NCI-H1694 (cell line): Measurements from ENCODE around the gene CDV3.

Experiments
- DNase-seq: peaks from one replicate; lab custom pipeline; 2025; lab: John Stamatoyannopoulos, UW

Gene CDV3

DNA sequence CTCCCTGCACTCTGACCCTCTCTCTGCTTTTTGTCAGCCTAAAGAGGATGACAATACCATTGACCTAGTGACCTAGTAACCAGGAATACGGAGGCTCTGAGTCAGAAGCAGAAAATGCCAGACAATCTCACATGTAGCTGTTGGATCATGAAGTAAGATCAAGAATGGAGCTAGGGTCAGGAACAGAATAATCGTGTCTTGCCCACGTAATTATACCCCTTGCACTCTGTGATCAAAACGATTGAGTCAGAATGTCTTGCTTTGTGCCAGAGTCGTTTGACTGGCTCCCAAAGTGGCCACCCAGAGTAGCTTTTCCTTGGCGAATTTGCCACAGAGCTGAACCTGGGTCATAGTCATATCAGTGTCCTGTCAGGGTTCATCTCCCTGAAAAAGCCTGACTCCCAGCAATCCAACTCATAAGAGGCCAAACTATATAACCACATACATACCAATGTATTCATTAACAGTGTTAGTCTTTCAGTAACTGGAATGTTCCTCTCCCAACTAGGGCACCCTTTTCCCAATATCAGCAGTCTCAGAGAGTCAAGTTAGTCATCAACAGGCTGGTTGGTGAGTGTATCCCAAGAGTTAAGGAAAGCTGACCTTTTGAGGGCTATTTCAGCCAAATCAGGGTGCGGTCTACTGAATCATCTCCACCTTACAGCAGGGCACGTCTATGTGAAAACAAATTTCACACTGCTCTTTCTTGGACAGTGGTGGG lies 5.0 kb upstream of the CDV3 start:
- DNase-seq, result no peak

DNA sequence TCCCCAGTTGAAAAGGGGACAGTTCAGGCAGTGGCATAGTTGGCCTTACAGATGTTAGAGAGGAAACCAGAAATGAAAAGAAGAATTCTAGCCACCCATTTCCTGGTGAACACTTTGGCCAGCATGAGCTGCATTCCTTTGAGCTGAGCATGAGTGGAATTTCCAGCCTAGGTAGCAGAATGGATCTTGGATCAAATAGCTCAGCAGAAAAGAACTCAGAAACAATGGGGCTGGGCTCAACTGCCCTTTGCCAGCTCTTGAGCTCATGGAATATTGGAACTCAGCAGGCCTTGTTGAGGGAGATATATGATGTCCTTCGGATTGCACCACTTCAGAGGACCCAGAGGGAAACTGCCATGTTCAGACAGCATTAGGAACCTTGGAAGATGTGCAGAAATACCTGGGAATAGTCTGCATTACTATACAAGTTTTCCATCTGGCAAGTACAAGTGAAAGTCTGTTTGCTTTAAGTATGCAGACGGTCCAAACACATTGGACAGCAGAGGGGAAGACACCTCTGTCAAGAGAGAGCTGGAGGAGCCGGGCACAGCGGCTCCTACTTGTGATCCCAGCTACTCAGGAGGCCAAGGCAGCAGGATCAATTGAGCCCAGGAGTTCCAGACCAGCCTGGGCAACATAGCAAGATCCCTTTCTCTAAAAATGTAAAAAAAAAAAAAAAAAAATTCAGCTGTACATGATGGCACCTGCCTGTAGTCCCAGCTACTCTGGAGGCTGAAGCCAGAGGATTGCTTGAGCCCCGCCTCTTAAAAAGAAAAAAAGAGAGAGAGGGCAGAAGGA lies 3.1 kb upstream of the CDV3 start:
- DNase-seq, result no peak

DNA sequence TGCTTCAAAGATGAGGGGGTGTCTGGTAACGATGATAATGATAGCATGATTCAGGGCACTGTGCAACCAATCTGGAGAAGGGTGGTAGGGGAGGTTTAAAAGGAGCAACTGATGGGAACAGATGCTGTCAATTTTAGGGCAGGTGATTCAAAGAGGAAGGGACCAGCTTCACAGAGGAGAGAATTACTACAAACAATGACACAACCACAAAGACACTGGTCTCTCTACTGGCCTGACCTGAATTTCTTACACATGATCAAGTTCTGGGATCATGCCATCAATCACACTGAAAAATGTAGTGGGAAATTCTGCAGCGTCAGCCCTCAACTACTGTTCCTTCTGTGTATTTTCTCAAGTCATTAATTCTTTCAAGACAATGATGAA lies 2.6 kb upstream of the CDV3 start:
- no peak for DNase-seq

DNA sequence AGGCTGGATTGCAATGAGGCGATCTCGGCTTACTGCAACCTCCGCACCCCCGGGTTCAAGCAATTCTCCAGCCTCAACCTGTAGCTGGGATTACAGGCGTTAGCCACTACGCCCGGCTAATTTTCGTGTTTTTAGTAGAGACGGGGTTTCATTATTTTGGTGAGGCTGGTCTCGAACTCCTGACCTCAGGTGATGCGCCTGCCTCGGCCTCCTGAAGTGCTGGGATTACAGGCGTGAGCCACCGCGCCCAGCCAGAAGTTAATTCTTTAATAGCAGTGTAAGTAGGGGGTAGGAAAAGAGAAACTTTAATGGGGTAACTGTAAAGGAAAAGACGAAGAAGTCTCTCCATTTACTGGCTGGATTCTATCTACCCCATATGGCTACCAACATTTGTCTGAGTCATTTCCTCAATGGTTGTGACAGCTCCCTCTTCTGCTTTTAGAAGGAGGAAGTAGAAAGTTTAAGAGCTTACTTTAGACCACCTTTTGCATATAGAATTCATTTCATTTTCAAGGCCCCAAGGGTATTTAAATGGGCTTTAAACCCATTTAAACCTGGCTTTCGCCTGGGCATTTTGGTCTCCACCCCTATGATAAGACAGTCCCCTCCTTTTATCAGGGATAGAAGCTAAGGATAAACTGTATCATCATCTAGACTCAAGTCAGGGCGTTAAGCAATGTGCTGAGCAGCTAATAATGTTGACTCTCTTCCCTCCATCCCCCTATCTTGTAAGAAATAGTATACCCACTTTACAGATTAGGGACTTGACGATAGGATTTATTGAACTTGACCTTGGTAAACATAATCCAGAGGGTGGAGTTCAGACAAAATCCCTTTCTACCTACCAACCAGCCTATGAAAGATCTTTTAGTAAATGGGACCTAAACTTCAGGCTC lies 1.1 kb upstream of the CDV3 start:
- DNase-seq, result no peak

DNA sequence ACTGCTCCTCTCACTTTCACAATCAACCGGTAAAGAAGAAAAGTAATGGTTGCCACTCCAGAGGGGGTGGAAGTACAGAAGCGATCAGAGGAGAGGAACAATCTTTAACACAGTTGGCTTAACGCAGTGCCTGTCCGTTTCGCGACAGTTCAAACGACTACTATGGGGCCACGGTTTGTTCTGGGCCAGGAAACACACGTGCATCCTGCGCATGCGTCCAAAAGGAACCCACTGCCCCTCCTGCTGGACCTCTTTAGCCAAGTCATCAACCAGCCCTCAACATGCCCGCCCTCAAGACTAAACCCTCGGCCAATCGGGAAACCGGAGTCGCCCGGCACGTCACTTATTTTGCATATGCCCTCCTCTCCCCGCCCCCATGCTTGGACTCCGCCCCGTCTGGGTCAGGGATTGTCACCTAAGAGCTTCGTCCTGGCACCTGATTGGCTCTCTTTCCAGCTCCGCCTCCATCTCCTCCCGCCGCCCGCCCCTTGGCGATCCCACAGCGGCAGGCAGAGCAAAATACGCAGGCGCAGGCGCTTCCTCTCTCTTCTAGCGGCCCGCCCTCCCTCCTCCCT lies 345 bp upstream of the CDV3 start:
- no peak for DNase-seq

DNA sequence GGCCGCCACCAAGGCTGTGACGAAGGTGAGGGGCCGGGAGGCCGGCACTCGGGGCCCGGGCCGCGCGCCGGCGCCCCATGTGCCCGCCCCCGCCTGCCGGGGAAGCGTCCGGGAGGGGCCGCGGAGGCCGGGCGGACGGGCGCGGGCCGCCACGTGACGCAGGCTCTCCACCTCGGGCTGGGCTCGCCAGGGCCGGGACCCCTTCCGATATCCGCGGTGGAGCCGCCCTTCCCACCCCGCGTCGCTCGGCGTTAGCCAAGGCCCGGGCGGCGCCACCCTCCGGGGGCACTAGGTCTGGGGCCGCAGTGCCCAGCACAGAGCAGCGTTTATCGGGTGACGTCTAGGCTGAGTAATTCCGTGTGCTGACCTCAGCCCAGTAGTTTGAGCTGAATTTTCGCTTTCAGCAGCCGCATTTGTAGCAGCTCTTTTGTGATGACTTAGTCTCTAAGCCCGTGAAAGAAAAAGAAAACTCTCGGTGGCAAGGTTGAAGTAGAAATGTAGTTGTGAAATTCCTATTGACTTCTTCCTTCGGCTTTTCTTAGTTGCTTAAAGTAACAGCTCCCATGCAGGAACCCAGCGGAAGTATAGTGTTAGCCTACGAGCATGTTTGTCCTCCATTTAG lies 885 bp downstream of the CDV3 start:
- DNase-seq, result no peak

DNA sequence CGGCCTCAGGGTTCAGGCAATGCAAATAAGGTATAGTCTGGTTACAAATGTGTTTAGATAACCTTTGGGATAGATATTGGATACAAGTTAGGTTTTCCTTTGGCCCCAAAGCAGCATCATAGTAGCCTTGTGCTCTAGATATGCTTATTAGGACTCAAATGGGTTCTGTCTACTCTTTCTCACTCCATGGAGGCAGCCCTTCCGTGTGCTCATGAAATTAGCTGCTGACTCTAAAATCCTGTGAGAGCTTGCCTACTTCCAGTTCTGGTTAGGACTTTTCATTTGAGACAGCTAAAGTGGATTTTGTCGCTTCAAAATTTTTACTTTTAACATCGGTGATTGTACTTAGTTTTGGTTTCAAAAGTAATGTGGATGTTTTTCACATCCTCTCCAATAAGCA lies 1.6 kb downstream of the CDV3 start:
- no peak for DNase-seq

DNA sequence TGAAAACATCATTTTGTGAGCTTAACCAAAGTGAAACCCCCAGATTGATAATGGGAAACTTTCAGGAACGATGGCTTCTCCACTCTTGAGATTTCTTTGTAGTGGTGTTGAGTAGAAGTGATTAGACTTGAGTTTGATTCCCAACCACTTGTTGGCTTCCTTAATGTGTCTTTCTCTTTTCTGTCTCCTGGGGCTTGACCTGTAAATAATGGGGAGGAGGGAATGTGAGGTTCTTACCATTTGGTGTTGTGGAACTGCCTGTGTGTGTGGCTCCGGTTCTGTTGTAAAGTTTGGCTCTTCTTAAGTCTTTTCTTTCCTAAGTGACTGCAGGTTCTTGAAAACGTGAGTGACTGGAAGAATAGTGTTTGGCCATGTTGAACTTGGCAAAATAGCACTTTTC lies 2.7 kb downstream of the CDV3 start:
- DNase-seq, result no peak

DNA sequence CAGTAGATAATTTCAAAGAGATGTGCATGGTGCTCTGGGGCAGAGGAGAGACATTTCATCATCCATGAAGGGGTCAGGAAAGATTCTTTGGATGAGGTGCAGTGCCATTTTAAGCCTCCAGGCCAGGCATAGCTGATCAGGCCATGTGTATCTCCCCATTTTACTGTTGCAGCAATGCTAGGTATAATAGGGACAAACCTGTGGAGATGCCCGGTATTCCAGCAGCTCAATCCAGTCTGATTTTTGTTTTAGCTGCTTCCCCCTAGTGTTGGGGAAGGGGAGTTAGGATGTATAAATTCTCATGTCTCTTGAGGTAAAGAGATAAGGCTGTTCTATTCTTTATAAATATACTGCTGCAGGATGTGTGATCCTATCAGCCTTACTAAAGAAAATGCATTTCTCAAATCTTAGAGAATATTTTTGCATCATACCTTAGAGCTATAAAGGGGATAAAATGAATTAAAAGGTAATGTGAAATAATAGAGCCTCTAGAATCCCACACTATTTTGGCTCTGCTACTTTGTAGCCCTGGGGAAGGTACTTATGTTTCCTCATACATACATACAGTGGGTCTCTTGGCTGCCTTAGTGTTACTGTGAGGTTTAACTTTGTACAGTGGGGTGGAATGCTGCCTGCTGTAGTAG lies 5.2 kb downstream of the CDV3 start:
- DNase-seq, result no peak

DNA sequence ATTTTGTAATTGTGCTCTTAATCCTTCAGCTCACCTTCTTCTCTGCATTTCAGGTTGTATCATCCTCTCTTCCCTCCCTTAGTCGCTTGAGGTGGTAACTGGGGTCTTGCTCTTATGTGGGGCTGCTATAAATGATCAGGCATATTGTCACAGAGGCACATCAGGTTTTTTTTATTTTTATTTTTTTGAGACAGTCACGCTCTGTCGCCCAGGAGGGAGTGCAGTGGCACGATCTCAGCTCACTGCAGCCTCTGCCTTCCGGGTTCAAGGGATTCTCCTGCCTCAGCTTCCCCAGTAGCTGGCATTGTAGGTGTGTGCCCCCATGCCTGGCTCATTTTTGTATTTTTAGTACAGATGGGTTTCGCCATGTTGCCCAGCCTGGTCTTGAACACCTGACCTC lies 9.9 kb downstream of the CDV3 start:
- no peak for DNase-seq

DNA sequence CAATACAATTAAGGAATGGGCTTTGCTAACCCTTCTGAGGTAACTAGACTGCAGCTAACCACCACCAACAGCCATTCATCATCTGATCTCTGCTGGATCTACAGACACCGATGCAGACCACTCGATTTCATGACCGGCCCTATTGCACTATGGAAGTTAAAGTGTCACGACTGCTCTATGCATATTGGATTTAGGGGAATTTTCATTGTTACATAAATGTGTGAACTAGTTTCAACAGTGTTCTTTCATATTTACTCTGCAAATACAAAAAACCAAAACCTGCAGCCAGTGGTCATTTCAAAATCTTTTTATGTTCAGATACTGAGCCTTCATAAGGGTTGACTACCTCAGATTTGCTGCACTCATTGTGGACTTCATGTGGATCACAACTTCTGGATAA lies 14.5 kb downstream of the CDV3 start:
- DNase-seq, result no peak

DNA sequence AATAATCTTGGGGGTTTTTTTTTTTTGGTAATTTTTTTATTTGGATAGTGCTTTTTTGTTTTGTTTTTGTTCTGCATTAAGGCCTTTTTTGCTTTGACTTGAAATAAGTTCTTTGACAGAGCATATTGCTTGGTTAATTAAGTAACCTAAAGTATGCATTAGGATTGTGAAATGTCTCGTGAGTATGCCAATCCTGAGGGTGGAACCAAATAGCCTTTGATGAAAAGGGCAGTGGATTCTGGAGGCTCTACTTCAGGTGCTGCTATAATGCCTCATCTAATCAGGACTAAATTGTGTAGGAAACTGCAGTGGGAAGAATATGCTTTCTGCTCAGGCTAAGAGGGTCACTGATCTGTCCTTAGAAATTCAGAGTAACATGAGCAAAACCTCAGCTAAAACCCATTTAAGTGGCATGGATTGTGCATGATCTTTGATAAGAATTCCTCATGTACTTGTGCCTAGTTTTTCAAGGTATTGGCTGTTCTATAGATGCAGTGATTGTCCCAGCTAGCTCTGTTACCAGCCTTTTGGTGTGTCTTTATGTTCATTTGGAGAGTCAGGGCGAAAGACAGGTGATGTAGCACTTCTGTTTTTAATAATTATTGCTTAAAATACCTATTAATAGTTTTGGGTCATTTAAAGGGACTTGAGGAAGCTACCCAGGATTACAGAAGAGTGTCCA lies 15.4 kb downstream of the CDV3 start:
- DNase-seq, result no peak

DNA sequence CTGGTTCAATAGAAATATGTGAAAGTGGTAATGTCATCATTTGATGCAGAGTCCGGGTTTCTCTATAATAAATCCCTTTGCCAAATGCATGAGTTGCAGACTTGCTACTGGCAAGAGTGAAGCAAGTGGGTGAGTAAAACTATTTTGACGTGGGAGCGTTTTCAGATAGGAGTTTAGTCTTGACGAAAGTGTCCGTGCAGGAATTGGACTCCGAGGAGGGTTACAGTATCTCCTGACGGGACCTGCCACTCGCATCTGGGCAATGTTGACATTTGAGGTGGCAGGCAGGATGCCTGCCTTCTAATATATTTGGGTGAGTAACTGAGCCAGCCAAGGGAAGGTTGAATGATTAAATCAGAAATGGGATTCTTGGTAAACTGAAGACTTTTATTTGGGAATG lies 16.0 kb downstream of the CDV3 start:
- DNase-seq, result no peak

DNA sequence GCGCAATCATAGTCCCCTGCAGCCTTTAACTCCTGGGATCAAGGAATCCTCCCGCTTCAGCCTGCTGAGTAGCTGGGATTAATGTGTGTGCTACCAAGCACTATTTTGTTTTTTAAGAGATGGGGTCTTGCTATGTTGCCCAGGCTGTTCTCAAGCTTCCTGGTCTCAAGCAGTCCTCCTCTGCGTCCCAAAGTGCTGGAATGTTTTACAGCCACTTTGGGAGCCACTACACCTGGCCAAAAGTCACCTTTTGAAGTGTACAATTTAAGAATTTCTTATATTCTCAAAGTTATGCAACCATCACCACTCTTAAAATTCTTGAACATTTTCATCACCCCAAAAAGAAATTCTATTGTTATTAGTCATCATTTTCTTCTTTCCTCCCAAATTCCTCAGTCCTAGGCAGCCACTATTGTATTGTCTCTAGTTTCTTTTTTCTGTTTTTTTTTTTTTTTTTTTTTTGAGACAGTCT lies 17.8 kb downstream of the CDV3 start:
- DNase-seq, result no peak

DNA sequence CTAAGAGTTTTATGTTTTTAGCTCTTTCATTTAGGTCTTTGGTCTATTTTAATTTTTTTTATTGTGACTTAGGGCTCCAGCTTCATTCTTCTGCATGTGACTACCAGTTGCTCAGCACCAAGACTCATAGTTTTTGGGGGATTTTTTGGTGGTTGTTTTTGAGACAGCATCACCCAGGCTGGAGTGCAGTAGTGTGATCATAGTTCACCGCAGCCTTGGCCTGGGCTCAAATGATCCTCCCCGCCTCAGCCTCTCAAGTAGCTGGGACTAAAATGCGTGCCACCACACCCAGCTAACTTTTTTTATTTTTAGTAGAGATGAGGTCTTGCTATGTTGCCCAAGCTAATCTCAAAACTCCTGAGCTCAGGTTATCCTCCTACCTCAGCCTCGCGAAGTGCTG lies 19.4 kb downstream of the CDV3 start:
- DNase-seq, result no peak

DNA sequence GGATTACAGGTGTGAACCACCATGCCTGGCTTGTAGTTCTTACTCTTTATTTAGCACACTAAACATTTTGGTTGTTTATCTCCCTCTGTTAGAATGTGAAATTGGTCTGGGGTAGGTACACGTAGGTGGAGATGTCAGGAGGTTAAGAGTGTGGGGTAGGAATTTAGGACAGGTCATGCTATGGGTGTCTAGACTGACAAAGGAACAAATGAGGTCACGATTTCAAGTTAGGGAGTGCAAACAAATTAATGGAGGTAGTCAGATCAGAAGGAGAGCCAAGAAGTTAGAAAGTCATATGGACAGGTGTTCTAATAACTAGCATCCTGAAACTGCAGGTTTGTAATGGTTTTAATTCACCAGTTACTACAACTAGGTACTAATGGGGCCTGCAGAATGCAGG lies 19.8 kb downstream of the CDV3 start:
- DNase-seq, result no peak

DNA sequence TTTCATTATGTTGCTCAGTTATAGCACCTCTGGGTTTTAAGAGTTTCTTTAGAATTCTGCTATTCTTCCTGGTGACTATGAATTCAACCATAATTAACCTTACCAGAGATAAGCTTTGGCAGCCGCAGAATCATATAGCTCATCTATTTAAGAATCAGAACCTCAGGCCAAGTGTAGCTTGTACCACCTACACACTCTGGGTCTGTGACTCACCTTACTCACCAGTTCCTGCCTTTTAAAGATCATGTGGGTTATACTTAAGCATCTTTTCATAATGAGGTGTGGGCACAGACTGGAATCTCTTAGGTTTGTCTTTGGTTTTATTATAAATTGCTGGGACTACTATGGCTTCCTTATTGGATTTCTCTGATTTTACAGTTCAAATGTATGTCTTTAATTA lies 21.9 kb downstream of the CDV3 start:
- DNase-seq, result no peak

DNA sequence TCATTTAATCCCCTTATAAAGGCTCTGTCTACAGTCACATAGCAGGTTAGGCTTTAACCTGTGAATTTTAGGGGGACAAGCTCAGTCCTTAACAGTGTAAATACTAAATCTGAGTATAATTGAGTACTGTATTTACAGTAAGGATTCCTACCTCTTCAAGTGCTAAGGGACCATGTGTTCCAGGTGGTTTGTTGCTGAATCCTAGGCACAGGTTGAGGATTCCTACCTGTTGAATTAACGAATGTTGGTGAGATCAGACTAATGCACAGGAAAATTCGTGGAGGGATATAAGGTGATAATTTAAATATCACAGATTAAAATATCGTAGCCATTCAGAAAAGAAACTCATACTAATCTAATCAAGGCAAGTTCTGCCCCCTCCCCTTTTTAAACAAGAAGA lies 24.9 kb downstream of the CDV3 start:
- DNase-seq, result no peak

DNA sequence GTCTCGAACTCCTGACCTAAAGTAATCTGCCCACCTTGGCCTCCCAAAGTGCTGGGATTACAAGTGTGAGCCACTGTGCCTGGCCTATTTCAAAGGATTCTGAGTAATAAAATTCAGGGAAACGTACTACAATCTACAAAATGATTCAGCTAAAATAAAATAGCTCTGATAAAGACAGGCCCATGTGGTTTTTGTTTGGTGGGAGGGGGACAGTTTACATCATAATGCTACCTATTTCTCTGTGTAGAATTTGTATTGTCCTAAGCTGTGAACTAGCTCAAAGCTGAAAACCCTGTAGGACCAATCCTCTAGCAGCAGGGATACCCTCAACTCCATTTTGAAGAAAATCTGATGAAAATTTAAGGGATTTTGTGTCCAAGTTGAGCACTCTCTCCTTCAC lies 25.8 kb downstream of the CDV3 start:
- DNase-seq, result no peak

DNA sequence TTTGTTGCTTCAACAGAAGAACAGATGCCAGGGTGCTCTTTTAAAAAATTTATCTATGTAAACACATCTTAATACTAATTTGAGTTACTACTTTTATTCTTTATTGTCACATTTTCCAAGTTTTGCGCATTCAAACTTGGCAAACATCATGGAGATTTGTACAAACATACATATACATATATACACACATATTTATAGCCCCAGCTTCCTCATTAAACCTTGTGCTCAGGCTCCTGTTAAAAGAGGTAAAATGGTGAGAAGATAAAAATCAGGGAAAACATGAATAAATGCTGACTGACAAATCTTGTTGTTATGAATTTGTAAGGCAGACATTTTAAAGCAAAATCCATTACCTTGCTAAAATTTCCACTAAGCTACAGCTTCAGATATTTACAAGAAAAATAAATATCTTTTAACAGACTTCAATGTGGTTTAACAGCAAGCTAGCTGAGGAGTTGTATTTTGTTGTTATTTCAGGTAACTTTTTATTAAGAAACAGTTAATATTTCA lies 27.1 kb downstream of the CDV3 start:
- no peak for DNase-seq

DNA sequence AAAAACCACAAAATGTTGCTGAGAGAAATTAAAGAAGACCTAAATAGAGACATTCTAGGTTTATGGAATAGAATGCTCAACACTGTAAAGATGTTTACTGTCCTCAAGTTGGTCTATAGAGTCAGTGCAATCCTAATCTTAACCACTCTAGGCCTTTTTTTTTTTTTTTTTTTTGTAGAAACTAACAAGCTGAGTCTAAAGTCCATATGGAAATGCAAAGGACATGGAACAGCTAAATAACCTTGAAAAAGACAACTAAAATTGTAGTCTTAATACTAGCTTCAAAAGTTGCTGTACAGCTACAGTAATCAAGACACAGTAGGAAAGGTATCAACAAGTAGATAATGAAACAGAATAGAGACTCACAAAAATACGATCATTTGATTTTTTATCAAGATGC lies 32.9 kb downstream of the CDV3 start:
- no peak for DNase-seq
